ENCODE results near the gene HTT. TPM values are rescaled to one million over a fixed set of nuclear protein-coding genes. Genes with fewer than 3 reads are reported as not detected.

The HTT gene
- total RNA-seq, result 11.9 and 23.9 TPM in 2 replicates

DNA sequence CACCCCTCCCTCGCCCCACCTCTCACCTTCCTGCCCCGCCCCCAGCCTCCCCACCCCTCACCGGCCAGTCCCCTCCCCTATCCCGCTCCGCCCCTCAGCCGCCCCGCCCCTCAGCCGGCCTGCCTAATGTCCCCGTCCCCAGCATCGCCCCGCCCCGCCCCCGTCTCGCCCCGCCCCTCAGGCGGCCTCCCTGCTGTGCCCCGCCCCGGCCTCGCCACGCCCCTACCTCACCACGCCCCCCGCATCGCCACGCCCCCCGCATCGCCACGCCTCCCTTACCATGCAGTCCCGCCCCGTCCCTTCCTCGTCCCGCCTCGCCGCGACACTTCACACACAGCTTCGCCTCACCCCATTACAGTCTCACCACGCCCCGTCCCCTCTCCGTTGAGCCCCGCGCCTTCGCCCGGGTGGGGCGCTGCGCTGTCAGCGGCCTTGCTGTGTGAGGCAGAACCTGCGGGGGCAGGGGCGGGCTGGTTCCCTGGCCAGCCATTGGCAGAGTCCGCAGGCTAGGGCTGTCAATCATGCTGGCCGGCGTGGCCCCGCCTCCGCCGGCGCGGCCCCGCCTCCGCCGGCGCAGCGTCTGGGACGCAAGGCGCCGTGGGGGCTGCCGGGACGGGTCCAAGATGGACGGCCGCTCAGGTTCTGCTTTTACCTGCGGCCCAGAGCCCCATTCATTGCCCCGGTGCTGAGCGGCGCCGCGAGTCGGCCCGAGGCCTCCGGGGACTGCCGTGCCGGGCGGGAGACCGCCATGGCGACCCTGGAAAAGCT lies at the start of gene HTT, which contains the start of gene HTT-AS:
TSS of gene HTT (plus strand) at position 604 of the 768 bp plus-strand sequence. CDS start at position 749, 145 bp downstream.
TSS of gene HTT-AS (minus strand) at position 461 of the 768 bp plus-strand sequence.

DNA sequence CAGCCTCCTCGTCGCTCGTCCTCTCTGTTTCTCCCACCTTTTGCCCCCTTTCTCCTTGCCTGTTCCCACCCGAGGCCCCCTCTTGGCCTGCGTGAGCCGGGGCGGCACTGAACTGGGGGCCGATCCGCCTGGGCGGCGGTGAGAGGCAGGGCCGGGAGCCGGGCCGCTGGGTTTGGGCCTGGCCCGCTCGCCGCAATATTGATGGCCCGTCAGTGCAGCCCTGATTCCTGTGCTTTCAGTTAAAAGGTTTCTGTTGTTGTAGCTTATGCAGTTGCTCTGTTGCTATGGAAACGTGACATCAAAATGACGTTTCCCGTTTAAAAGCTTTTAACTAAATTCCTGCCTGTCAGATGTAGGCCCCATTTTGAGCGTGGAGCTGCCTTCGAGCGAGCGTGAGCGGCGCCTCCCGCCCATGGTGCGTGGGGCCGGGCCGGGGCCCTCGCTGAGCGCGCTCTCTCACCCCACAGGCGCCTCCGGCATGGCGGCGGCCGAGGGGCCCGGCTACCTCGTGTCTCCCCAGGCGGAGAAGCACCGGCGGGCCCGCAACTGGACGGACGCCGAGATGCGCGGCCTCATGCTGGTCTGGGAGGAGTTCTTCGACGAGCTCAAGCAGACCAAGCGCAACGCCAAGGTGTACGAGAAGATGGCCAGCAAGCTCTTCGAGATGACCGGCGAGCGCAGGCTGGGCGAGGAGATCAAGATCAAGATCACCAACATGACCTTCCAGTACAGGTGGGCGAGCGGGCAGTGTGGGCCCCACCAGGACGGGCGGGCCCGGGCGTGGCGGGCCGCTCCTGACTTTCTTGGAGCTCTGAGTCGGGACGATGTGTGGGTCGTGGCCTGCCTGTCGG lies 174.6 kb downstream of the HTT start, which contains the start of gene MSANTD1:
TSS of gene MSANTD1 (plus strand) at position 349 of the 851 bp plus-strand sequence. CDS start at position 413, 64 bp downstream.

DNA sequence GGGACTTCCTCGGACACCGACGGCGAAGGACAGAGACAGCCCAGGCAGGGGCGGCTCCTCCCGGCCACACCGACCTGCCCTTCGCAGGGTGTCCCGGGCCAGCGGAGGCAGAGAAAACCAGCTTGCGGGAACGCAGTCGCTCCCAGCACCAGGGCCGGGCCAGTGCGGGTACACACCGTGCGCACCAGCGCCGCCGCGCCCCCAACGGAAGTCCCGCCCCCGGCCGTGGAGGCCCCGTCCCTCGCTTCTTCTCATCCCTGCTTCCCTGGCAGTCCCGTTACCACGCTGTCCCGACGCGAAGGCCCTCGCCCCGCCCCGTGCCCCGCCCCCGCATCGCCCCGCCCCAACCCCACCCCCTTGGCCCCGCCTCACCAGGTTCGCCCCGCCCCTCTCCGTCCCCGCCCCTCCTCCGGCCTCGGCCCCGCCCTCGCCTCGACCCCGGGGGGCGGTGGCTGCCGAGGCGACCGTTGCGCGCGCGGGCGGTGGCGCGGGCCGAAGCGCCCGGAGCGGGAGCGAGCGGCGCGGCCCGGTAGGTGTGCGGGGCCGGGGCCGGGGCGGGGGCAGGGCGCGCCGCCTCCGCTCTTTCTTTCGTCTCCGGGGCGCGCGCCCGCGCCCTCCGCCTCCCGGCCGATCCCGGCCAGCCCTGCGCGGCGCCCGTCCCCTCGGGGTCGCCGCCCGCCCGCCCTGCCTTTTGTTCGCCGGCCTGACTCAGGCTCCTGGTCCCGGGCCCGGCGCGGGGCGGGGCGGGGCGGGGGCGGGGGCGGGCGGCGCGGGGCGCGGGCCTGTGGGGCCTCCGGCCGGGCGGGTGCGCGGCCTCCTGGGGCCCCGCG lies 218.3 kb downstream of the HTT start, which contains the start of gene RGS12:
TSS of gene RGS12 (plus strand) at position 451 of the 830 bp plus-strand sequence. CDS start 23,150 bp downstream, outside the sequence.

Other genes starting within 250 kb of the HTT start
- 158 and 181 TPM in 2 replicates for gene ADD1, start 230.8 kb upstream of the HTT start, total RNA-seq
- 14.1 and 18.8 TPM in 2 replicates for gene NOP14, start 111.3 kb upstream of the HTT start, total RNA-seq
- gene GRK4, start 111.1 kb upstream of the HTT start, total RNA-seq, result 3.4 and 4.0 TPM in 2 replicates
- not detected in 2 replicates for gene HTT-AS, start 143 bp upstream of the HTT start, total RNA-seq
- 0.48 and 0.52 TPM in 2 replicates for gene MSANTD1, start 174.5 kb downstream of the HTT start, total RNA-seq
- 12.9 and 18.7 TPM in 2 replicates for gene RGS12, start 218.3 kb downstream of the HTT start, total RNA-seq